GM10248 (cell line): ENCODE measurements around the gene TDRD10.
"Not testable (repeated sequence)": the region's sequence is repeated elsewhere in the genome, so short reads cannot be mapped to it uniquely, and the experiment has no call there.

Experiments used
- CTCF ChIA-PET: fragments of 300-600 bp; sonication (Branson Sonifier 250); formaldehyde crosslinking; extraction: SDS; loops from one replicate; lab custom pipeline; 2021; ENCODE audit warnings: antibody characterized with exemption; lab: Yijun Ruan, JAX
- POLR2A ChIA-PET: fragments of 350-650 bp; sonication (Branson Sonifier 250); formaldehyde crosslinking; extraction: SDS; loops from one replicate; lab custom pipeline; 2020; ENCODE audit warnings: antibody characterized with exemption; lab: Yijun Ruan, JAX
- DNase-seq: peaks from one replicate; pipeline ENCODE4 v3.0.0; 2012; ENCODE audit errors: extremely low spot score
- TF ChIP-seq, protein P1 (sequence below): IDR thresholded peaks from 2 replicates; pipeline ENCODE4 v1.5.1; 2012; ENCODE audit warnings: mild to moderate bottlenecking, low read depth; ENCODE audit errors: extremely low read depth, missing control alignments, control extremely low read depth

TDRD10 gene

DNA sequence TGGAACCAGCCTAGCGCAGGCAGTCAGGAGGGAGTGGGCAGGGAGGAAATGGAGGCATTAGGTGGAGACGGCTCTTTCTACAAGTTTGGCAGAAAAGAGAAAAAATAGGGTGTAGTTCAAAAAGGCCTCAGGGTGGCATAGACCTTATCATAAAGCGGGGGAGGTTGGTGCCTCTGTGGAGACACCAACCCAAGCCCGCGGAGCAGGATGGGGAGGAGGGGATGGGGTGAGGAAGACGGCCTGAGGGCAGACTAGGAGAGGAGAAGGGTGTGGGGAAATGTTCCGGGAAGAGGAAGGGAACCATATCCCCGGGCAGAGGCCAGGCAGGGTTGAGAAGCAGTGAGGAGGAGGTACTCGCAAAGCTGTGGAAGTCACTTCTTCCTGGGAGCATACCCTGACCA is 17.6 kb downstream of the TDRD10 start:
- ChIA-PET CTCF (interaction anchor here (2.4 kb wide), 1 partner anchor 27 kb away, joined by 8 read pairs; no protein-coding TSS in a partner anchor), POLR2A (no interaction called here)
- TF ChIP-seq, protein P1, sequence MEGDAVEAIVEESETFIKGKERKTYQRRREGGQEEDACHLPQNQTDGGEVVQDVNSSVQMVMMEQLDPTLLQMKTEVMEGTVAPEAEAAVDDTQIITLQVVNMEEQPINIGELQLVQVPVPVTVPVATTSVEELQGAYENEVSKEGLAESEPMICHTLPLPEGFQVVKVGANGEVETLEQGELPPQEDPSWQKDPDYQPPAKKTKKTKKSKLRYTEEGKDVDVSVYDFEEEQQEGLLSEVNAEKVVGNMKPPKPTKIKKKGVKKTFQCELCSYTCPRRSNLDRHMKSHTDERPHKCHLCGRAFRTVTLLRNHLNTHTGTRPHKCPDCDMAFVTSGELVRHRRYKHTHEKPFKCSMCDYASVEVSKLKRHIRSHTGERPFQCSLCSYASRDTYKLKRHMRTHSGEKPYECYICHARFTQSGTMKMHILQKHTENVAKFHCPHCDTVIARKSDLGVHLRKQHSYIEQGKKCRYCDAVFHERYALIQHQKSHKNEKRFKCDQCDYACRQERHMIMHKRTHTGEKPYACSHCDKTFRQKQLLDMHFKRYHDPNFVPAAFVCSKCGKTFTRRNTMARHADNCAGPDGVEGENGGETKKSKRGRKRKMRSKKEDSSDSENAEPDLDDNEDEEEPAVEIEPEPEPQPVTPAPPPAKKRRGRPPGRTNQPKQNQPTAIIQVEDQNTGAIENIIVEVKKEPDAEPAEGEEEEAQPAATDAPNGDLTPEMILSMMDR: no peak
- no peak for DNase-seq

DNA sequence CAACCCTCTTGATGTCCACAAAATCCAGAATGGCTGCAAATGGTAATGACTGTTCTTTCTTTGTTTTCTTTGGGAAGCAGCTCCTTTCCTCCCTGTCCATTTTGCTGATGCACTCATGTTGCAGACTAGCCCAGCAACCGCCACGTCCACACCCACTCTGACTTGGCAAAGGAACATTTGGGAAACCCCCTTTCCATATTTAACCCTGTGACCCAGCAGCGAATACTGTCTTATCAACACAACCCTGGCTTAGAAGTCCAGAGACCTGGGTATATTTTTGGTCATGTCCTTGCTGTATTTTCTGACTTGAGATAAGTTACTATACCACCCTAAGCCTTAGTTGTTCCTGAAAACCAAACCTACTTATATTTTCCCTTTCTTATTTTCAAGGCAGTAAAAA is 18.3 kb downstream of the TDRD10 start:
- POLR2A ChIA-PET: no interaction called here
- TF ChIP-seq, protein P1: no peak
- CTCF ChIA-PET: interaction anchor here (1.1 to 2.4 kb wide), 5 partner anchors 14 to 78 kb away, joined by 3 to 8 read pairs (median 5); no protein-coding TSS in a partner anchor
- DNase-seq: no peak

DNA sequence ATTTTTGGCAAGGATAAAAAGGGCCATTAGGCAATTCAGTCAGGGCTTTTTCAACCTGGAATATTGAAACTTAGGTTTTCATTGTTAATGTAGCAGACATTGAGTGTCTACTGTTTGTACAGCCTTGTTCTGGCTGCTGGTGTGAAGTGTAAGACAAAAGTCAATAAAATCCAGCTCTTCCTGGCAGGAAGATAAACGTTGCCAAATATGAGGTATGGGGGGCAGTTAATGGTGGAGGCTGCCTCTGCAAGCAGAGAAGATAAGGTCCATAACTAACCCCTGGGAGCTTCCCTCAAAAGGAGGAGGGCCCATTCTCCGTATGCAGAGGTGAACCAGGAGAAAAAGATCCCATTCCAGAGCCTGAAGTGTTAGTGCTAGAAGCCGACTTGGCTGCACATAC is 19.7 kb downstream of the TDRD10 start:
- ChIA-PET CTCF (interaction anchor here (1.1 to 1.6 kb wide), 7 partner anchors 10 to 41 kb away, joined by 3 to 7 read pairs (median 5); no protein-coding TSS in a partner anchor), POLR2A (no interaction called here)
- no peak for DNase-seq
- TF ChIP-seq, protein P1: no peak

DNA sequence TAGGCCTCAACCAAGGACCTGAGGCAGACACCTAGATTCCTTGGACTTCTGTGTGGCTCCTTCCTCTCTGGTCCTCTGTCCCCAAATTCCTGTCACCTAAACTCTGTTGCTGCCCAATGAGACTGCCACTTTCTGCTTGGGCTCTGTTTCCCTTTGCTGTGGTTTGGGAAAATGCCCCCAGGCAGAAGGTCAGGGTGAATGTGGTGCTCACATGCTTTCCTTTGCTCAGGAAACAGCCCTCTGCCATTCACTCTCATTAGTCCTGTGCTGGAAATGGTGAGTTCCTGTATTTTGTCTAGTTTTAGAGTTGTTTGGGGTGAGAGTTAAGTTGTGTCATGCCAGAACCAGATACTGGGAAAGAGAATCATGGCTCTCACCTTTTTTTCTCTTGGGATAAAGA is 22.9 kb downstream of the TDRD10 start:
- CTCF ChIA-PET: interaction anchor here (1.2 kb wide), 1 partner anchor 46 kb away, joined by 3 read pairs; no protein-coding TSS in a partner anchor
- POLR2A ChIA-PET: no interaction called here

DNA sequence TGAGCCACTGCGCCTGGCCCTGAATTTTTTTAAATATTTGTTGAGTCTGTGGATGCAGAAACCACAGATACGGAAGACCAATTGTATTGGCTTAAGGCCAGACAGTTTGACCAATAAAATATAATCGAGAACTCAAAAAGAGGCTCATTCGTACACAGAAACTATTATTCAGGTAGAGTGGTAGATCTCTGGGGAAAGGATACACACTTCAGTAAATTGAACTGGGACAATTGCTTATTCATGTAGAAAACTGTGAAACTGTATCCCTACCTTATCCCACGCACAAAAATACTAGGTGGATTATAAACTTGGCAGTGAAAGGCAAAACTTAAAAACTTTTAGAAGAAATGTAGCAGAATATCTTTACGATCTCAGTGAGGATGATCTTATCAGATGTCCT is 25.2 kb downstream of the TDRD10 start:
- no peak for DNase-seq
- POLR2A ChIA-PET: no interaction called here
- CTCF ChIA-PET: no interaction called here
- TF ChIP-seq, protein P1: no peak

More for the DNA sequence above, 22.9 kb downstream of the TDRD10 start:
- no peak for DNase-seq
- TF ChIP-seq, protein P1: no peak

DNA sequence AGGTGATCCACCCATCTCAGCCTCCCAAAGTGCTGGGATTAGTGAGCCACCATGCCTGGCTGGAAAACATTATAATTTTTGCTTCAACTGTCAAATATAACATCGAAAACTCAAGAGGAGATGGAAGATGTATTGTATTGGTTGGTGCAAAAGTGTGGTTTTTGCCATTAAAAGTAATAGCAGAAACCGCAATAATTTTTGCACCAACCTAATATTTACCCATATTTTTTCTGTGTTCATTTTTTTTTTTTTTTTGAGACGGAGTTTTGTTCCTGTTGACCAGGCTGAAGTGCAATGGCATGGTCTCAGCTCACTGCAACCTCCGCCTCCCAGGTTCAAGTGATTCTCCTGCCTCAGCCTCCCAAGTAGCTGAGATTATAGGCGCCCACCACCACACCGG is 27.3 kb downstream of the TDRD10 start:
- ChIA-PET CTCF (no interaction called here), POLR2A (no interaction called here)
- DNase-seq: no peak
- TF ChIP-seq, protein P1: no peak

DNA sequence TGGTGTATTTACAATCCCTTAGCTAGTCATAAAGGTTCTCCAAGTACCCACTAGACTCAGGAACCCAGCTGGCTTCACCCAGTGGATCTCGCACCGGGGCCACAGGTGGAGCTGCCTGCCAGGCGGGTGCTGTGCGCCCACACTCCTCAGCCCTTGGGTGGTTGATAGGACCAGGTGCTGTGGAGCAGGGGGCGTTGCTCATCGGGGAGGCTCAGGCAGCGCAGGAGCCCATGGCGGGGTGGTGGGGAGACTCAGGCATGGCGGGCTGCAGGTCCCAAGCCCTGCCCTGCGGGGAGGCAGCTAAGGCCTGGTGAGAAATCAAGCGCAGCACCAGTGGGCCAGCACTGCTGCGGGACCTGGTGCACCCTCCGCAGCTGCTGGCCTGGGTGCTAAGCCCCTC is 29.9 kb downstream of the TDRD10 start:
- DNase-seq, POLR2A ChIA-PET: not testable (repeated sequence)
- CTCF ChIA-PET: interaction anchor here (0.8 to 2.1 kb wide), 5 partner anchors 10 to 53 kb away, joined by 3 to 7 read pairs (median 3); no protein-coding TSS in a partner anchor
